GM19193 (cell line): ENCODE data around the gene NR2F2.
A peak's percentile ranks its signal among the peaks of the same experiment; 100 is the strongest.

Experiments
- POLR2A ChIP-seq: IDR thresholded peaks from 4 replicates; pipeline ENCODE4 v1.6.1; 2011; ENCODE audit not compliant: insufficient read depth, insufficient read length; ENCODE audit errors: extremely low read depth

The NR2F2 gene

GRCh38 chr15:96341513-96342405 is 11.3 kb downstream of the NR2F2 start:
- no peak for TF ChIP-seq POLR2A

DNA sequence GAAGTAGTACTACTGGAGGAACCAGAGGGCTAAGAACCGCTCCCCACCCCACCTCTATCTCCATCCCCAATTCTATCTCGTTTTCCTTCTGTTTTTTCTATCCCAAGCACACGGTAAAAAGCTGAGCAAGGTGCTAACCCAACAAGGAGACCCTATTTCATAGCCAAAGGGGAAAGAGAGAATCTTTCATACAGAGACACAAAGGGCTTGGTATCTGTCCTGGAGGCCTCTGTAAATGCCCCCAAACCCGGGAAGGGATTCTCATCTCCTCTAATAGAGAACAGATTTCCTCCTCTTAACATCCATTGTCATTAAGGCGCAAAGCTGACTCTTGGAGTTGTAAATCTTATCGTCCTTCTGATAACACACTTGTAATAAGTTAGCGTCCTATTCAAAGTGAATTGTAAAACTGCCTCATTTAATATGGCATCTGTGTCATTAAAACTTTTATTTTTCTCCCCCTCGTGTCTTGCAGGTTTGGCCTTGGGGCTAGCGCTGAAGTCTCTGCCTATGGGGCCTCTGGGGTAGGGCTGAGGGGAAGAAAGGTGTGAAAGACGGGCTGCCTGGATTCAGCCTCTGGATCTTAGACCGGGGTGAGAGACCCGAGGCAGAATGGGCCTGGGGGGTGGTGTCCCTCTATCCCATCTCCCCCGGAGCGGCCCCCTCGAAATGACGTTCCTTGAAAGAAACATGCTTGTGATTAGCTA is 12.1 kb downstream of the NR2F2 start:
- TF ChIP-seq POLR2A, result no peak

- TF ChIP-seq POLR2A, result no peak
Observed at GRCh38 chr15:96343113-96344059, 12.9 kb downstream of the NR2F2 start.

GRCh38 chr15:96344060-96344705 is 13.7 kb downstream of the NR2F2 start:
- no peak for TF ChIP-seq POLR2A

DNA sequence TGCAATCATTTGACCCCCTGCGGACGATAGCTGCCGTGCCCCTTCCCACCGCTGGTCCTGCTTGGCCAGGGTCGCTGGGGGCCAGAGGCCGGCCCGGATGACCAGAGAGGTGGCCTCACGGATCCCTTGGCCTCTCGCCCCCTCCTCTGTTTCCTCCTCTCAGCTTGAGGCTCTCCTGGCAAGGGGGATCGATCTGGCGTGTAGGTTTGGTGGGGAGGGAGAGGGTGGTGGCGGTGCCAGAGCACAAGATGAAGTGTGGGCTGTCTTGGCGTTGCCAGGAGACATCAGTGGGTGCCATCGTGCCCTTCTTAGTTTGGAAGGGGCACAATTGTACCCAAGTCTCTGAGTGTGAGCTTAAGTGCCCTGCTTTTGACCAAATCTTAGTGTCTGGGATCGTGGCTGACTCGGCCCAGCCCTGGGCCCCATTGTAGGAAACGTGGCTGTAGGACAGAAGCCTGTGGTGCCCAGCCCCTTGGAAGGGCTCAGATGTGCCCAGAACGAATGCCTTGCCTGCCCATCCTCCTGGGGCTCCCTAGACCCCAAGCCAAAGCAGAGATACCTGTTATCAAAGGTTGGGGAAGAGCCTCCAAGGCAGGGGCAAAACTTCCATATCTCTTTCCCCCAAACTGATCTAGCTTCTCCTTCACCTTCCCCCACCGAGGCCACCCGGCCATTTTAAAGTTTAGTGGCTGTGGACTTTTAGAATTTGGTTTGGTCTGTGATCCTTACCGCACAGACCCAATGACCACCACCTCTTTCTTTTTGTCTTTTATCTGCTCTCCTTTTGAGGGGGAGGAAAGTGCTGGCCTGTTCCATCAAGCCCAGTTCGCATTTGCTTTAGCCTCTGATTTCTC is 14.4 kb downstream of the NR2F2 start:
- TF ChIP-seq POLR2A, result no peak

GRCh38 chr15:96345560-96346399 is 15.3 kb downstream of the NR2F2 start:
- peak; percentile 16 for TF ChIP-seq POLR2A

GRCh38 chr15:96346409-96346970 is 16.0 kb downstream of the NR2F2 start:
- no peak for TF ChIP-seq POLR2A

GRCh38 chr15:96347181-96348111 is 16.9 kb downstream of the NR2F2 start:
- no peak for TF ChIP-seq POLR2A

GRCh38 chr15:96348112-96349027 is 17.9 kb downstream of the NR2F2 start:
- TF ChIP-seq POLR2A, result no peak
